GM18519 (cell line): ENCODE measurements around the gene VSX1.

ENCODE experiments used
- ATAC-seq: cut with Tn5 transposase; IDR thresholded peaks from one replicate; pipeline ENCODE4 v1.9.1; 2021; ENCODE audit warnings: mild to moderate bottlenecking, moderate library complexity; ENCODE audit not compliant: unreplicated experiment, low FRiP score

VSX1 gene

DNA sequence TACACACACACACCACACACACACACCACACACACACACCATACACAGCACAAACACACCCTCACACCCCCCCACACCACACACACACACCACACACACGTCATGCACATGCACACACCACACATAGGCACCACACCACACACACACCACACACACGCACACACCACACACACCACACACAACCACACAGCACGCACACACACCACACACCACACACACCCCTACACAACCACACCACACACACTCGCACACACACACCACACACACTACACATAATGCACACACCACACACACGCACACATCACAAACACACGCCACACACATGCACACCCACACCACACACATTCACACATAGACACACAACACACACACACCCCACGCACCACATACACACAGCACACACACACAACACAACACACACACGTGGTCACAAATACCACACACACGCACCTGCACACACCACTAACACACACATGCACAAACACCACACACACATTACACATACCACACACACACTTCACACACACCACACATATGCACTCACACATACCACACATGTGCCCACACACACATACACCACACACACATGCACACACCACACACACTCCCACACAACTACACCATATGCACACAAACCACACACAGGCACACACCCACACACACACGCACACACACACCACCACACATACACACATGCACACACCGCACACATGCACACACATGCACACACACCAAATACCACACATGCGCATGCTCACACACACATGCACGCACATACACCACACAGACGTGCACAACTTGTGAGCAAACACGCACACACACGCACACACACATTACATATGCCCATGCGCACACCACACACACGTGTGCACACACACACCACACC is 14.6 kb downstream of the VSX1 start:
- no peak for ATAC-seq

DNA sequence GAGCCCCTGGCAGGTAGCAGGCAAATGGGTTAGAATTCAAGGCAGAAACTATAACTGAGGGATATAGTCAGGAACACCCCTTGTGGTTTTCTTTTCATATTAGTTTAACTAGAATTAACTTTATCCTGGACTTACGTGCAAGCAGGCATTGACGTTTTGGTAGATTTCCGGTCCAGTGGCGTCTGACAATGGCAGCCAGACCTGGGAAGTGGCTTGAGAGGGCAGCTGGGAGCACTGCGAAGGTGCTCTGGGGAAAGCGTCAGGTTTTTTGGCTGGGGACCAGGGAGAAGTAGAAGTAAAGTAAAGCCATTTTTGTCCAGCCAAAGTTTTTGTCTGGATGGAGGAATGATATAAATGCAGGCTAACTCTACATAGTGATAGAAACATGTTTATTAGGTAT is 15.6 kb downstream of the VSX1 start:
- no peak for ATAC-seq

- peak; percentile 59 for ATAC-seq
Observed at GRCh38 chr20:25065625-25066338, 16.2 kb downstream of the VSX1 start.

GRCh38 chr20:25065072-25065624 is 16.8 kb downstream of the VSX1 start:
- no peak for ATAC-seq

DNA sequence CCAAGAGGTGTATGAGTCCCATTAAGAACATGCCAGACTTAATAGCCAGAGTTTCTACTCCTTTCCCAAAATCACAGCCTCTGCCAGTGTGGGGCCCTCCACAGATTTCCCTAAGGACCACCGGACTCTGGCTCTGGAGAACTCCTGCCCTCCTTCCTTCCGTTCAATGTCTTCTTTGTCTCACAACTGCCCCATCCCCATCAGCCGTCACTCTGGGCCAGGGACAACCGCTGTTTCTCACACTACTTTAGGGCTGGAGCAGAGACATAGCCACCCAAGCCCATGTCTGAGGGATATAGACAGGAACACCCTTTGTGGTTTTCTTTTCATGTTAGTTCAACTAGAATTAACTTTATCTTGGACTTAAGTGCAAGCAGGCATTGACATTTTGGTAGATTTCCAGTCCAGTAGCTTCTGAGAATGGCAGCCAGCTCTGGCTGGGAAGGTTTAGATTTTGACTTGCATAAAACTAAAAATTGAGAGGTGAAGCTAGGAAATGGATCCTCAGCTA is 17.3 kb downstream of the VSX1 start:
- no peak for ATAC-seq

DNA sequence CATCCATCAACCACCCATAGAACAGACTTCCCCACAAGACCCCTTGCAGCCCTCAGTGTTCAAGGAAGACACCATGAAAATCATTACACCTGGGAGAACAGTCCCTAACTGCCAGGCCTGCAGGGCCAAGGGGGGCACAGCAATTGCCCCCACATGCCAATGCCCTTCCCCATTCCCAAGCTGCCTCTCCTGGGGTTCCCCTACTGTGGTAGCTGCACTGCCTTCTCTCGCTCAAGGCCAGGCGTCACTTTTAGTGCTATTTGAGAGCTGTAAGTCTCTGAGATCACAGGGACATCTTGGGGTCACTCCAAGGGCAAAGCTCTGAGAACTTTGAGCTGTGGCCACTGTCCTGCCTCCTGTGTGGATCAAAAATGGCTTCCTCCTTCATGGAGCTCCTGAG is 18.0 kb downstream of the VSX1 start:
- ATAC-seq, result no peak

- no peak for ATAC-seq
Observed at GRCh38 chr20:25063546-25063945, 18.4 kb downstream of the VSX1 start.

DNA sequence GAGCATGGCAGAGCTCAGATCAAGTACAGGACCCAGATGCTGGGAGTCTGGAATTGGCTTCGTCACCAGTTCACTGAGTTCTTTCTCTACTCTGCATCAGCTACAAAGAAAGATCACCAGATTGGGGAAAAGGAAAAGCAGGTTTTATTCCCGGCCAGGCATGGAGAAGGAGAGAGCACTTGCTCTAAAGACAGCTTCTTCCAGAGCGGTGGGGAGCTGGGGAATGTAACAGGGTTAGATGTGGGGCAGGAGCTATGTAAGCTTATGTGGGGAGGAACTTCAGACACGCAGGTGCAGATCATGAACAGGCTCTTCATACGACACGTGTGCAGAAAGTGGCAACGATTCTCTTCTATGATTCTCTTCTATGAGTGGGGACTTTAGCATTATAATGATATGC is 19.1 kb downstream of the VSX1 start:
- no peak for ATAC-seq

DNA sequence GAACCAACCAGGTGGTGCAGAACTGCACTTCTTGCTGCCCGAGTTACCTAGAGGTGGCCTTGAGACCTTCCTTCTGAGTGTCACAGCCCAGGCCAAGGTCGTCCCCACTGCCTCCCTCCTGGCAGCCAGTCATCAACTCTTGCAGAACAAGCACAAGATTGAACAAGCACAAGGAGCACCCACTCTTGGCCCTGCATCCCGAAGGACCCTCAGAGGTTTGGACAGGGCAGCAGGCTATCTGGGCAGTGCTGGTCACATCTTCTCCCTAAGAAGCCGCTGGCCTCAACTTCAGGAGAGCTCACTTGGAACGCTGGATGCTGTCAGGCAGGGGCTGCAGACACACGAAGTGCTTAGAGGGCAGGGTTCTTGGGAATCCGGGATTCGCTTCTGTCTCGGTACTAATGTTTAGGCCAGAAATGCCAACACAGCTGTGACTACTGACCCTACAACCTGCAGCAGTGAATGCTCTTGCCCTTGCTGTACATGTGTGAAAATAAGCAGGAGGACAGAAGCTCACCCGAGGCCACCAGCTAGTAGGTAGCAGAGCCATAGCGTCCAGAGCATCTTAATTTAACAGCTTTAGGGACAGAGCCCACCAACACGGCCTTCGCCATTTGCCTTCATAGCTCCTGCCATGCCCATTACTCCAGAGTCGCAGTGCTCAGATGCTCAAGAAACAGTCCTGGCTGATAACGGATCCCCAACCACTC is 20.0 kb downstream of the VSX1 start:
- no peak for ATAC-seq

GRCh38 chr20:25061103-25061799 is 20.7 kb downstream of the VSX1 start:
- ATAC-seq, result no peak

- no peak for ATAC-seq
Observed at GRCh38 chr20:25059866-25060465, 22.0 kb downstream of the VSX1 start.

GRCh38 chr20:25058847-25059810 is 22.8 kb downstream of the VSX1 start:
- ATAC-seq, result no peak

- peak; percentile 50 for ATAC-seq
Observed at GRCh38 chr20:25058051-25058846, 23.7 kb downstream of the VSX1 start, which contains the start of gene ACSS1. Gene ACSS1, minus strand, starts transcription at chr20:25058139. Its CDS starts 37 bp downstream, at chr20:25058102.

- ATAC-seq, result peak; percentile 17
Observed at GRCh38 chr20:25057234-25058050, 24.5 kb downstream of the VSX1 start.

DNA sequence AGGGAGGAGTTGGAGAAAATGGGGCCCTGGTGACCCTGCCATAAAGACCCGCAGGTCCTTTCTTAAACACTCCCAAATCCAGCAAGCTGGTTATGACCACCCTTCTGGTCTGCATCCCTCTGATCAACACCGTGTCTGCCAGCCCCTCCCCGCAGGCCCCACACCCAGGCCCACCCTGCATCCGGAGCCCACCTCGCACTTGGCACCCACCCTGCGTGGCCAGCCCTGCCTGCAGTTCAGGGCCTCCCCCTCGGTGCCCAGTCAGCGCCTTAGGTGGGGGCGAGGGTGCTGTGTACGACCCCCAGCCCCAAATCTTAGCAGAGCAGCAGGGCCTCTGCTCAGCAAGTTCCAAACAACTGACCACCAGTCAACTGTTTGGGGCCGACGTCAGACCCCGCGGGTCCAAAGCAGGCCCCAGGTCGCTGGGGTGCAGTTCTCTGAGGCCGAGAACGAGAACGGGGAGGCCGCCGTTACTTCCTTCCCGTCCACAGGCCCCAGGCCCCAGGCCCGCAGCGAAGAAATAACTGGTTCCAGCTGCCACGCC is 25.2 kb downstream of the VSX1 start:
- no peak for ATAC-seq

DNA sequence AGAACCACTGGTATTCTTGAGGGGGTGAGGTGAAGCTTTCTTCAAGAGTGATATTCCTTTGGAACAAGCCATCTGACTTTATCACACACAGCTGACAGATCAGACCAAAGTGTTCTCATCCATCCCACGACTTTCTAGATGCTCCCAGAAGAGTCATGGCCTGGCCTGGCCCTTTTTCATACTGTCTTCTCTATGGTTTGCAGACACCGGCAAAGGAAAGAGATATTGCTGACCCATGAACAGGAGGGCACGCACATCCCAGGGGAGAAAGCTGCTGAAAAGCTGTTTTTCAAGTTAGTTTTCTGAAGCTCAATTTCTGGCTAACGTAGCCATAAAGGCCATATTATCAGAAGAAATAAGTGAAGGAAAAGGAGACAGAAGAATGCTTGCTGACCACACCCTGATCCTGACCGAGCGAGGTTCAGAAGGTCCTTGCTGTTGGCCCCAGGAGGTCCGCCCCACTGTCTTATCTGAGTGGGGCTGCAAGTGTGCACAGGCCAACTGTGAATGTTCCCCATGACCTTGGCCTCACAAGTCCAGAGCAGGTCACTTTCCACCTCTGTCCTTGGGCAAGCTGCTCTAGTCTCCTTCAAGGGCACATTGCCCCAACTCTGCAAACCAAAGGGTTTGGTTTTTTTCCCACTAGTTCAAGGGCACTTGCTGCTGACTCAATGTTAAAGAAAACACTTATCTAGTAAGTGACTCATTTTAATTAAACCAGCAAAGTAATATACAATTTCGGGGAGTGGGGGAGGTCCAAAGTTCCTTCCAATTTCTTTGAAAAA is 26.0 kb downstream of the VSX1 start:
- no peak for ATAC-seq
